IPS-NIHi11 (cell line): ENCODE data around the gene MYLK4.
"Not testable (repeated sequence)": the region's sequence is repeated elsewhere in the genome, so short reads cannot be mapped to it uniquely, and the experiment has no call there.

ENCODE experiments used
- DNase-seq: peaks from one replicate; pipeline ENCODE4 v3.0.0; 2012; ENCODE audit warnings: mixed read lengths, low spot score

The MYLK4 gene

GRCh38 chr6:2777249-2777648 lies 26.5 kb upstream of the MYLK4 start:
- DNase-seq = no peak

- no peak for DNase-seq
Measured at GRCh38 chr6:2775003-2775402, 24.3 kb upstream of the MYLK4 start.

GRCh38 chr6:2773449-2773848 lies 22.7 kb upstream of the MYLK4 start:
- no peak for DNase-seq

GRCh38 chr6:2772840-2773239 lies 22.1 kb upstream of the MYLK4 start:
- no peak for DNase-seq

- no peak for DNase-seq
Measured at GRCh38 chr6:2771079-2771478, 20.4 kb upstream of the MYLK4 start.

- DNase-seq = no peak
Measured at GRCh38 chr6:2770171-2770570, 19.4 kb upstream of the MYLK4 start.

- DNase-seq = no peak
Measured at GRCh38 chr6:2768696-2769095, 18.0 kb upstream of the MYLK4 start.

GRCh38 chr6:2767657-2768524 lies 17.2 kb upstream of the MYLK4 start:
- DNase-seq = no peak

GRCh38 chr6:2766767-2767656 lies 16.3 kb upstream of the MYLK4 start:
- no peak for DNase-seq

- peak; percentile 76 for DNase-seq
Measured at GRCh38 chr6:2765896-2766766, 15.4 kb upstream of the MYLK4 start.

- DNase-seq = peak; percentile 97
Measured at GRCh38 chr6:2765166-2765895, 14.6 kb upstream of the MYLK4 start, which contains the start of gene WRNIP1. Gene WRNIP1, plus strand, starts transcription at chr6:2765393. Its CDS starts 230 bp downstream, at chr6:2765623.

- DNase-seq = peak; percentile 49
Measured at GRCh38 chr6:2764610-2765165, 14.0 kb upstream of the MYLK4 start.

- DNase-seq = no peak
Measured at GRCh38 chr6:2763876-2764540, 13.3 kb upstream of the MYLK4 start.

GRCh38 chr6:2763345-2763841 lies 12.7 kb upstream of the MYLK4 start:
- DNase-seq = no peak

- not testable (repeated sequence) for DNase-seq
Measured at GRCh38 chr6:2762868-2763267, 12.1 kb upstream of the MYLK4 start.

- DNase-seq = no peak
Measured at GRCh38 chr6:2760882-2761842, 10.4 kb upstream of the MYLK4 start.

GRCh38 chr6:2758980-2759379 lies 8.3 kb upstream of the MYLK4 start:
- DNase-seq = no peak

- no peak for DNase-seq
Measured at GRCh38 chr6:2756687-2757224, 6.0 kb upstream of the MYLK4 start.

- DNase-seq = no peak
Measured at GRCh38 chr6:2756241-2756640, 5.5 kb upstream of the MYLK4 start.
